Superior temporal gyrus (tissue), 1 donor: Measurements from ENCODE around the gene FYB1.
A peak's percentile ranks its signal among the peaks of the same experiment; 100 is the strongest.
"Not testable (repeated sequence)": the region's sequence is repeated elsewhere in the genome, so short reads cannot be mapped to it uniquely, and the experiment has no call there.

Source experiments
- DNase-seq: peaks from one replicate; pipeline ENCODE4 v3.0.0-alpha.2; 2016; ENCODE audit errors: extremely low spot score

FYB1 gene

GRCh38 chr5:39228596-39228995 is 9.2 kb upstream of the FYB1 start:
- DNase-seq, result no peak

- no peak for DNase-seq
Observed at GRCh38 chr5:39226558-39226957, 7.2 kb upstream of the FYB1 start.

GRCh38 chr5:39226100-39226451 is 6.7 kb upstream of the FYB1 start:
- DNase-seq, result no peak

GRCh38 chr5:39225405-39226099 is 6.2 kb upstream of the FYB1 start:
- DNase-seq, result no peak

- DNase-seq, result no peak
Observed at GRCh38 chr5:39224196-39224761, 4.9 kb upstream of the FYB1 start.

GRCh38 chr5:39223565-39224156 is 4.3 kb upstream of the FYB1 start:
- no peak for DNase-seq

GRCh38 chr5:39221671-39222070 is 2.3 kb upstream of the FYB1 start:
- not testable (repeated sequence) for DNase-seq

GRCh38 chr5:39220280-39221030 is 1.1 kb upstream of the FYB1 start:
- no peak for DNase-seq

- peak; percentile 67 for DNase-seq
Observed at GRCh38 chr5:39218482-39219402, 621 bp downstream of the FYB1 start.

- DNase-seq, result peak; percentile 93
Observed at GRCh38 chr5:39217365-39218281, 1.7 kb downstream of the FYB1 start.

GRCh38 chr5:39216631-39217030 is 2.7 kb downstream of the FYB1 start:
- DNase-seq, result no peak

- DNase-seq, result no peak
Observed at GRCh38 chr5:39215857-39216256, 3.5 kb downstream of the FYB1 start.

- DNase-seq, result no peak
Observed at GRCh38 chr5:39214912-39215709, 4.3 kb downstream of the FYB1 start.

GRCh38 chr5:39213447-39214207 is 5.7 kb downstream of the FYB1 start:
- no peak for DNase-seq

- no peak for DNase-seq
Observed at GRCh38 chr5:39211773-39212172, 7.6 kb downstream of the FYB1 start.

GRCh38 chr5:39209924-39210323 is 9.4 kb downstream of the FYB1 start:
- DNase-seq, result no peak

GRCh38 chr5:39208471-39208870 is 10.9 kb downstream of the FYB1 start:
- DNase-seq, result no peak

- DNase-seq, result no peak
Observed at GRCh38 chr5:39207345-39208045, 11.9 kb downstream of the FYB1 start.
